Thyroid gland (tissue), 4 donors: ENCODE results near the gene CTU1. TPM values are rescaled to one million over a fixed set of nuclear protein-coding genes. Genes with fewer than 3 reads are reported as not detected.

ENCODE experiments used
- DNase-seq, 2 donors: peaks; one replicate each; pipeline ENCODE4 v3.0.0-alpha.2; 2019
- H3K27ac ChIP-seq, 3 donors: fragments of 200-600 bp; sonication (generic); 1 replicate in 2 of 3; 2 replicates in 1 of 3; pipeline ENCODE4 v1.5.1; 2016 to 2019; ENCODE audit warnings: mild to moderate bottlenecking in 1 of 3, moderate library complexity in 1 of 3
- H3K27me3 ChIP-seq: fragments of 200-600 bp; sonication (generic); one replicate; pipeline ENCODE4 v1.5.1; 2019
- H3K36me3 ChIP-seq, 2 donors: fragments of 200-600 bp; sonication (generic); one replicate each; pipeline ENCODE4 v1.5.1; 2016 to 2019
- H3K4me1 ChIP-seq, 2 donors: fragments of 200-600 bp; sonication (generic); one replicate each; pipeline ENCODE4 v1.5.1; 2017 to 2019
- H3K4me3 ChIP-seq, 3 donors: fragments of 200-600 bp; sonication (generic); replicated peaks in 1 of 3; 1 replicate in 2 of 3; 2 replicates in 1 of 3; pipeline ENCODE4 v1.5.1; 2016; ENCODE audit warnings: mild to moderate bottlenecking in 1 of 3
- H3K9me3 ChIP-seq: fragments of 200-600 bp; sonication (generic); one replicate; pipeline ENCODE4 v1.5.1; 2017
- POLR2A ChIP-seq, 2 donors: fragments of 450-650 bp; IDR thresholded peaks; one replicate each; pipeline ENCODE4 v1.6.1; 2017; ENCODE audit warnings: antibody characterized with exemption in 2 of 2, mild to moderate bottlenecking in 2 of 2, moderate library complexity in 1 of 2
- WGBS, 2 donors: methylation state at CpG; one replicate each; pipeline ENCODE4 v1.1.5; 2017; 5-methylcytosine and 5-hydroxymethylcytosine counted together
- intact Hi-C: fragments of 100-400 bp; cut with DNase I; formaldehyde crosslinking; loops from one replicate; pipeline ENCODE4 v1.15.1; 2023
- total RNA-seq, 4 donors: library from RNA; depleted of rRNA; stranded (reverse); fragments of >200 nt; gene quantifications; one replicate each; pipeline ENCODE4 v1.2.3, GENCODE V29; 2016
- TF ChIP-seq, protein P1 (sequence below), 6 experiments: fragments of 200-600 bp in 3 of 6; fragments of 450-650 bp in 3 of 6; sonication (generic) in 3 of 6; IDR thresholded peaks; one replicate each; pipeline ENCODE4 v1.5.1; 2016 to 2019; ENCODE audit warnings: antibody characterized with exemption in 6 of 6, mild to moderate bottlenecking in 2 of 6, inconsistent platforms in 1 of 6, moderate library complexity in 1 of 6

Gene CTU1
- total RNA-seq, 4 donors from 2014 or later: 7.5 to 13.6 (median 9.3) TPM

DNA sequence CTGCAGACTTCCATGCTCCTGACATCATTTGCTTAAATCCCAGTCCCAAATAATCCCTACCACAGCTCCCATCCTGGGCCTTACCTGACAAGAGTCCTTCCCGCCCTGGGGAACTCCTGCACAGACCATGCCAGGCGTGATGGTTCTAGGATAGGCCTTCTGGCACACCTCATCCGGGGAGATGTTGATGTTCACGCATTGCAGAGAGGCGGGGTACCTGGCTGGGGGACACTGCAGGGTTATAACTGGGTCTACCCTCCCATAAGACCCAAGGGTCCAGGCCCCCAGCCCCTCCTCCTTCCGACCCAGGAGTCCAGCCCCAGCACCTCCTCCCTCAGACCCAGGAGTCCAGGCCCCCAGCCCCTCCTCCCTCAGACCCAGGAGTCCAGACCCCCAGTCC is 29.5 kb downstream of the CTU1 start:
- no peak overlapping the region for H3K27ac ChIP-seq
- DNase-seq: no peak
- H3K4me3 ChIP-seq: no peak overlapping the region
- H3K4me1 ChIP-seq: no peaks in the 10 kb centered on the region
- H3K27me3 ChIP-seq: no peaks in the 10 kb centered on the region
- H3K36me3 ChIP-seq: no peaks in the 10 kb centered on the region
- 94 to 95% methylated on average over 6 of the region's 6 CpGs for WGBS, 2 donors
- TF ChIP-seq, protein P1, sequence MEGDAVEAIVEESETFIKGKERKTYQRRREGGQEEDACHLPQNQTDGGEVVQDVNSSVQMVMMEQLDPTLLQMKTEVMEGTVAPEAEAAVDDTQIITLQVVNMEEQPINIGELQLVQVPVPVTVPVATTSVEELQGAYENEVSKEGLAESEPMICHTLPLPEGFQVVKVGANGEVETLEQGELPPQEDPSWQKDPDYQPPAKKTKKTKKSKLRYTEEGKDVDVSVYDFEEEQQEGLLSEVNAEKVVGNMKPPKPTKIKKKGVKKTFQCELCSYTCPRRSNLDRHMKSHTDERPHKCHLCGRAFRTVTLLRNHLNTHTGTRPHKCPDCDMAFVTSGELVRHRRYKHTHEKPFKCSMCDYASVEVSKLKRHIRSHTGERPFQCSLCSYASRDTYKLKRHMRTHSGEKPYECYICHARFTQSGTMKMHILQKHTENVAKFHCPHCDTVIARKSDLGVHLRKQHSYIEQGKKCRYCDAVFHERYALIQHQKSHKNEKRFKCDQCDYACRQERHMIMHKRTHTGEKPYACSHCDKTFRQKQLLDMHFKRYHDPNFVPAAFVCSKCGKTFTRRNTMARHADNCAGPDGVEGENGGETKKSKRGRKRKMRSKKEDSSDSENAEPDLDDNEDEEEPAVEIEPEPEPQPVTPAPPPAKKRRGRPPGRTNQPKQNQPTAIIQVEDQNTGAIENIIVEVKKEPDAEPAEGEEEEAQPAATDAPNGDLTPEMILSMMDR (IDR thresholded peaks at IDR 0.05): no peak
- TF ChIP-seq POLR2A (IDR thresholded peaks at IDR 0.05): no peak
- no peaks in the 10 kb centered on the region for H3K9me3 ChIP-seq
- intact Hi-C loops: no loop called here

DNA sequence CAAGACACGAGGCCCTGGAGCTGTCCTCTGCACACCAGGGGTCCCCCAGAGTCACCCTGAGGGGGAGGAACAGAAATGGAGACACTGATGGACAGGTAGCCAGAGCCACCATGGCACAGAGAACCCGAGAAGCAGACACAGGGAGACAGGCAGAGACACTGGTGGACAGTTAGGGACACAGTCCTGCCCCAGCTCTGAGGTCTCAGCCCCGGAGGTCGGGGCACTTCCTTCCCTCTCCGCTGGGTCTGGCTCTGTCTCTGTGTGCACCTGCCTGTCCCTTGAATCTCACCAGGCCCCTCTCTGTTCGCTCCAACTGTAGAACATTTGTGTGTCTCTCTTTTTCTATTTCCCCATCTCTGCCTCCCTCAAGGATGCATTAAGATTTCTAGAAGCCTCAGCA is 30.1 kb downstream of the CTU1 start:
- H3K27me3 ChIP-seq: no peaks in the 10 kb centered on the region
- H3K4me1 ChIP-seq: no peaks in the 10 kb centered on the region
- H3K9me3 ChIP-seq: no peaks in the 10 kb centered on the region
- no peak for DNase-seq
- 72 to 77% methylated on average over 6 of the region's 6 CpGs for WGBS, 2 donors
- intact Hi-C loops: no loop called here
- TF ChIP-seq POLR2A (IDR thresholded peaks at IDR 0.05): no peak
- TF ChIP-seq, protein P1 (IDR thresholded peaks at IDR 0.05): no peak
- H3K27ac ChIP-seq: no peak overlapping the region
- H3K36me3 ChIP-seq: no peaks in the 10 kb centered on the region
- H3K4me3 ChIP-seq: no peak overlapping the region

DNA sequence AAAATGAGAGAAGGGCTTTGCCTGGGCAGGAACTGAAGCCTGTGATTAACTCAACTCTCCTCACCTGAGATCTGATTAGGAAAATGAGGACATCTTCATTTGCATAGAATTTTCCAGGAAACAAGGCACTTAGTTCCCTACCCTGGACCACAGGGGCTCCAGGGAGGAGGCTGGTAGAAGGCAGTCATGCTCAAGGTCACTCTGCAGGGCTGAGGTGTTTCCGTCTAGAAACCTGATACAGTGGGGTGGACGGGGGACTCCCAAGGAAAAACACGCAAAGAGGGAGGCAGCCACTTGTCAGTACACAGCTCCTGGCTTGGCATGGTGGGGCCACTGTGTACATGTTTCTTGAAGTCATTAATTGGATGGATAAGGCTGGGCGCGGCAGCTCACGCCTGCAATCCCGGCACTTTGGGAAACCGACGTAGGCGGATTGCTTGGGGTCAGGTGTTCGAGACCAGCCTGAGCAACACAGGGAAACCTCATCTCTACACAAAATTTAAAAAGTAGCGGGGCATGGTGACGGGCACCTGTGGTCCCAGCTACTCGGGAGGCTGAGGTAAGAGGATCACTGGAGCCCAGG is 31.5 kb downstream of the CTU1 start:
- no peaks in the 10 kb centered on the region for H3K27me3 ChIP-seq
- no peaks in the 10 kb centered on the region for H3K4me1 ChIP-seq
- H3K27ac ChIP-seq: no peak overlapping the region
- H3K9me3 ChIP-seq: no peaks in the 10 kb centered on the region
- H3K36me3 ChIP-seq: no peaks in the 10 kb centered on the region
- intact Hi-C loops: no loop called here
- H3K4me3 ChIP-seq: no peak overlapping the region
- TF ChIP-seq, protein P1 (IDR thresholded peaks at IDR 0.05): no peak
- WGBS, 2 donors: 78 to 82% methylated on average over 14 of the region's 14 CpGs
- DNase-seq: no peak

DNA sequence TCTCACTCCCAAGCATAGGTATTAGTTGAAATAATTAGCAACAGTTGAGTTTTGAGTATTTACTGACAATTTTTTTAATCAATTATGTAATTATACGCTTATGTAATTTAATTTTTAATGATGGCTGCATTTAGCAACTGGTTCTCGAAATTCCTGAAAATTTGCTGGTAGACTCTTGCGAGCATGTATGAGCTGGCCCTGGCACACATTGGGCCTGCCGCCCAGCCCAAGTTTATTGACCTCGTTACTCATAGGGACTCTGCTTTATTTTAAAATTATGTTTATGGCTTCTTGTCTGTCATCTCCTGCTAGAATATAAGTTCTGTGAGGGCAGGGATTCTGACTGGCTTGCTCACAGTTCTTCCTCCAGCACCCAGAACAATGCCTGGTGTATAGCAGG is 32.2 kb downstream of the CTU1 start:
- no peak overlapping the region for H3K27ac ChIP-seq
- intact Hi-C loops: no loop called here
- TF ChIP-seq, protein P1 (IDR thresholded peaks at IDR 0.05): no peak
- no peak for TF ChIP-seq POLR2A (IDR thresholded peaks at IDR 0.05)
- H3K27me3 ChIP-seq: no peaks in the 10 kb centered on the region
- no peaks in the 10 kb centered on the region for H3K36me3 ChIP-seq
- no peak overlapping the region for H3K4me3 ChIP-seq
- 83 to 89% methylated on average over 5 of the region's 5 CpGs for WGBS, 2 donors
- DNase-seq: no peak
- H3K4me1 ChIP-seq: no peaks in the 10 kb centered on the region
- no peaks in the 10 kb centered on the region for H3K9me3 ChIP-seq

DNA sequence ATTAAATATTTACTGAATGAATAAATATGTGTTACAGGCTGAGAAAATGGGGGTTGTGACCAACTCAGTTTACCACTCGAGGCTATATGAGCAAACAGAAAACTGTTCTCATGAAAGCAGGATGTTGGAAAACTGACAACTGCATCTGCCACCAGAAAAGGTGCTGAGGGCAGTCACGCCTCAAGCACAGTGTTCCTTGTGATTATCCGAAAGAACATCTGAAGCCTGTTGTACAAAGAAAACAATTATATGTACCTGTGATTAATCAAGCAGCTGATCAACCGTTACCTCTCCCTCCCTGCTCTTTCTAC is 37.2 kb downstream of the CTU1 start:
- Histone ChIP-seq H3K27ac (no peak overlapping the region), H3K36me3 (no peaks in the 10 kb centered on the region), H3K9me3 (no peaks in the 10 kb centered on the region), H3K4me3 (no peak overlapping the region), H3K27me3 (no peaks in the 10 kb centered on the region), H3K4me1 (no peaks in the 10 kb centered on the region)
- TF ChIP-seq, protein P1 (IDR thresholded peaks at IDR 0.05): no peak
- no peak for TF ChIP-seq POLR2A (IDR thresholded peaks at IDR 0.05)
- WGBS, 2 donors: 42 to 45% methylated on average over 4 of the region's 4 CpGs
- no peak for DNase-seq
- intact Hi-C loops: no loop called here
